Breast epithelium (tissue), 3 donors: ENCODE measurements around the gene C6orf62.

ENCODE experiments used
- POLR2AphosphoS5 ChIP-seq, 3 donors: sonication (generic); formaldehyde crosslinking; IDR thresholded peaks; one replicate each; pipeline ENCODE4 v1.6.1; 2017; ENCODE audit warnings: antibody characterized with exemption in 3 of 3
- TF ChIP-seq, protein P1 (sequence below), 3 donors: fragments of 450-650 bp; IDR thresholded peaks; one replicate each; pipeline ENCODE4 v1.5.1; 2016 to 2017; ENCODE audit warnings: antibody characterized with exemption in 3 of 3, mild to moderate bottlenecking in 3 of 3, moderate library complexity in 3 of 3

DNA sequence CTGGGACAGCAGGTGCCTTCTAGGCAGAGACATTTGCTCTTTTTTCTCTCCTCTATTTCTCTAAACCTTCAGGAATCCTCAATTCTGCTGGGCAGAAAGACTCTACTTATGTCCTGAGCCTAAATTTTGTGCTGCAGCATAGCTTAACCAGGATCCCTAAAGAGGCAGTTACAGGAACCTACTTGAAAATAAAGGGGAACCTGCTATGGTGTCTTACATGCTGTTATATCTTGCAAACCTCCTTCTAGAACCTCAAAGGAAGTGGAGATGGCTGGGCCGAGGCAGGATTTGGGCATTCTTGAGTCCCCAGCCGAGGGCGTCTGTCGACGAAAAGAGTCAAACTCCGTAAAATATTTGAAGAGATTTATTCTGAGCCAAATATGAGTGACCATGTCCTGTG lies 38.7 kb upstream of the C6orf62 start:
- TF ChIP-seq, protein P1, sequence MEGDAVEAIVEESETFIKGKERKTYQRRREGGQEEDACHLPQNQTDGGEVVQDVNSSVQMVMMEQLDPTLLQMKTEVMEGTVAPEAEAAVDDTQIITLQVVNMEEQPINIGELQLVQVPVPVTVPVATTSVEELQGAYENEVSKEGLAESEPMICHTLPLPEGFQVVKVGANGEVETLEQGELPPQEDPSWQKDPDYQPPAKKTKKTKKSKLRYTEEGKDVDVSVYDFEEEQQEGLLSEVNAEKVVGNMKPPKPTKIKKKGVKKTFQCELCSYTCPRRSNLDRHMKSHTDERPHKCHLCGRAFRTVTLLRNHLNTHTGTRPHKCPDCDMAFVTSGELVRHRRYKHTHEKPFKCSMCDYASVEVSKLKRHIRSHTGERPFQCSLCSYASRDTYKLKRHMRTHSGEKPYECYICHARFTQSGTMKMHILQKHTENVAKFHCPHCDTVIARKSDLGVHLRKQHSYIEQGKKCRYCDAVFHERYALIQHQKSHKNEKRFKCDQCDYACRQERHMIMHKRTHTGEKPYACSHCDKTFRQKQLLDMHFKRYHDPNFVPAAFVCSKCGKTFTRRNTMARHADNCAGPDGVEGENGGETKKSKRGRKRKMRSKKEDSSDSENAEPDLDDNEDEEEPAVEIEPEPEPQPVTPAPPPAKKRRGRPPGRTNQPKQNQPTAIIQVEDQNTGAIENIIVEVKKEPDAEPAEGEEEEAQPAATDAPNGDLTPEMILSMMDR (IDR thresholded peaks at IDR 0.05): no peak
- TF ChIP-seq POLR2AphosphoS5 (IDR thresholded peaks at IDR 0.05): no peak
